Endothelial cell of umbilical vein (primary cell): ENCODE data around the gene CHSY3.

ENCODE experiments used
- CTCF ChIP-seq, 2 donors: IDR thresholded peaks; 1 replicate in 1 of 2; 2 replicates in 1 of 2; pipeline ENCODE4 v1.5.1; 2011; ENCODE audit warnings: low read length in 2 of 2, mild to moderate bottlenecking in 2 of 2, moderate library complexity in 2 of 2, control low read depth in 1 of 2, inconsistent platforms in 1 of 2, low read depth in 1 of 2; ENCODE audit not compliant: insufficient read depth in 1 of 2; ENCODE audit errors: extremely low read depth in 1 of 2
- EZH2 ChIP-seq: IDR thresholded peaks from 2 replicates; pipeline ENCODE4 v1.6.1; 2012; ENCODE audit warnings: borderline replicate concordance, low read depth, mild to moderate bottlenecking, moderate library complexity, low read length, inconsistent platforms; ENCODE audit not compliant: severe bottlenecking
- FOS ChIP-seq: IDR thresholded peaks from 2 replicates; pipeline ENCODE4 v1.6.1; 2011; ENCODE audit warnings: mild to moderate bottlenecking, low read length, moderate library complexity, borderline replicate concordance; ENCODE audit not compliant: insufficient read depth
- JUN ChIP-seq: IDR thresholded peaks from 2 replicates; pipeline ENCODE4 v1.6.1; 2011; ENCODE audit warnings: borderline replicate concordance, low read depth; ENCODE audit not compliant: insufficient read length, insufficient read depth
- MAX ChIP-seq: IDR thresholded peaks from 2 replicates; pipeline ENCODE4 v1.6.1; 2011; ENCODE audit not compliant: insufficient read depth, insufficient read length
- POLR2A ChIP-seq: IDR thresholded peaks from 2 replicates; pipeline ENCODE4 v1.6.1; 2012; ENCODE audit warnings: low read depth, mild to moderate bottlenecking, control low read depth, low read length
- POLR2AphosphoS5 ChIP-seq: IDR thresholded peaks from 2 replicates; pipeline ENCODE4 v1.6.1; 2012; ENCODE audit warnings: low read depth, mild to moderate bottlenecking, control low read depth, low read length, moderate library complexity; ENCODE audit not compliant: insufficient read depth

GRCh38 chr5:130017173-130017572, 112.9 kb downstream of the CHSY3 start:
- TF ChIP-seq CTCF (IDR thresholded peaks at IDR 0.05; ENCODE audit: extremely low read depth in 1 of 2, insufficient read depth in 1 of 2, low read depth in 1 of 2, low read length in 2 of 2) (no peak), POLR2A (no peak), EZH2 (no peak), MAX (no peak), JUN (no peak), FOS (no peak), POLR2AphosphoS5 (no peak)
